Activated T-helper 1 cell treated with anti-CD3 and anti-CD28 coated beads, Interleukin-2, amount 50 U/mL, for 16 hours (primary cell): ENCODE data around the gene KCNF1.

Experiments
- DNase-seq, 2 donors: peaks; one replicate each; pipeline ENCODE4 v3.0.0-alpha.2; 2020; ENCODE audit warnings: low read depth in 1 of 2, low spot score in 1 of 2

Gene KCNF1

GRCh38 chr2:10879624-10880585 is 31.8 kb upstream of the KCNF1 start:
- DNase-seq: no peak

GRCh38 chr2:10880586-10881321 is 31.0 kb upstream of the KCNF1 start:
- no peak for DNase-seq

- DNase-seq: no peak
Measured at GRCh38 chr2:10882568-10882967, 29.2 kb upstream of the KCNF1 start.

- DNase-seq: no peak
Measured at GRCh38 chr2:10883066-10883465, 28.7 kb upstream of the KCNF1 start.

- DNase-seq: no peak
Measured at GRCh38 chr2:10883801-10884478, 27.8 kb upstream of the KCNF1 start.

GRCh38 chr2:10884574-10884975 is 27.2 kb upstream of the KCNF1 start:
- no peak for DNase-seq

- DNase-seq: no peak
Measured at GRCh38 chr2:10885094-10885860, 26.5 kb upstream of the KCNF1 start.

GRCh38 chr2:10887476-10887875 is 24.3 kb upstream of the KCNF1 start:
- no peak for DNase-seq

- no peak for DNase-seq
Measured at GRCh38 chr2:10889651-10890215, 22.0 kb upstream of the KCNF1 start.

- DNase-seq: no peak
Measured at GRCh38 chr2:10890706-10891270, 20.9 kb upstream of the KCNF1 start.

- no peak for DNase-seq
Measured at GRCh38 chr2:10891390-10891789, 20.3 kb upstream of the KCNF1 start.

- DNase-seq: no peak
Measured at GRCh38 chr2:10891848-10892247, 19.9 kb upstream of the KCNF1 start.

- DNase-seq: no peak
Measured at GRCh38 chr2:10892316-10892715, 19.4 kb upstream of the KCNF1 start.

GRCh38 chr2:10892796-10893350 is 18.9 kb upstream of the KCNF1 start:
- DNase-seq: no peak

GRCh38 chr2:10894264-10894935 is 17.3 kb upstream of the KCNF1 start:
- DNase-seq: no peak

- no peak for DNase-seq
Measured at GRCh38 chr2:10895231-10895630, 16.5 kb upstream of the KCNF1 start.

GRCh38 chr2:10897956-10898355 is 13.8 kb upstream of the KCNF1 start:
- no peak for DNase-seq

- DNase-seq: no peak
Measured at GRCh38 chr2:10900216-10901109, 11.3 kb upstream of the KCNF1 start.
